Measurements from ENCODE around the gene GFOD1. TPM values are rescaled to one million over a fixed set of nuclear protein-coding genes. Genes with fewer than 3 reads are reported as not detected.
"Not testable (repeated sequence)": the region's sequence is repeated elsewhere in the genome, so short reads cannot be mapped to it uniquely, and the experiment has no call there.

Gene GFOD1
- total RNA-seq, 2 donors from 2014 or later: 23.8 to 25.3 TPM

DNA sequence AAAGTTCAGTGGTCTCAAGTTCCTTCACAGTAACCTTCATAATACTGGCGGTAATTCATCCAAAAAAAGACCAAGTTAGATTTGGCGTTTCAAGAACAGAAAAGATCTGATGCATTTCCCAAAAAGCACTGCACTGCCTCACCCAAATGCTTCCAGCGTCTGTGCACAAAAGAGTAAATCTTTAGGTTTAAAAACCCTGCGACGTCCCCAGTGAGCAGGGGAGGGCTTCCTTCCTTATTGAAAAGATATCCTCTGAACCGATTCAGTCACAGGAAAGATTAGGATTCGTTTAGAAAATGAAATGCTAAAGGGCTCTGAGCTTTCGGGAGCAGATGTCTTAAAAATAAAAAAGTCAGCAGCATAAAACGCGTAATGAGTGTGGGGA is 159.7 kb downstream of the GFOD1 start:
- Histone ChIP-seq H3K27me3 (replicated peaks; ENCODE audit: insufficient read depth) (no peaks in the 10 kb centered on the region), H3K4me3 (peak overlapping the region; percentile 98), H3K4me1 (ENCODE audit: control insufficient read depth in 1 of 2, low read depth in 2 of 2) (peaks cover 7% of the 10 kb centered on the region in 2 donors), H3K9me3 (no peaks in the 10 kb centered on the region), H3K36me3 (peaks cover 7% of the 10 kb centered on the region), H3K27ac (peak overlapping the region; percentile 88 to 92)
- ATAC-seq (ENCODE audit: insufficient number of reproducible peaks, low FRiP score, low read depth) (no peak), DNase-seq (ENCODE audit: low spot score) (no peak)
- TF ChIP-seq, protein P1, sequence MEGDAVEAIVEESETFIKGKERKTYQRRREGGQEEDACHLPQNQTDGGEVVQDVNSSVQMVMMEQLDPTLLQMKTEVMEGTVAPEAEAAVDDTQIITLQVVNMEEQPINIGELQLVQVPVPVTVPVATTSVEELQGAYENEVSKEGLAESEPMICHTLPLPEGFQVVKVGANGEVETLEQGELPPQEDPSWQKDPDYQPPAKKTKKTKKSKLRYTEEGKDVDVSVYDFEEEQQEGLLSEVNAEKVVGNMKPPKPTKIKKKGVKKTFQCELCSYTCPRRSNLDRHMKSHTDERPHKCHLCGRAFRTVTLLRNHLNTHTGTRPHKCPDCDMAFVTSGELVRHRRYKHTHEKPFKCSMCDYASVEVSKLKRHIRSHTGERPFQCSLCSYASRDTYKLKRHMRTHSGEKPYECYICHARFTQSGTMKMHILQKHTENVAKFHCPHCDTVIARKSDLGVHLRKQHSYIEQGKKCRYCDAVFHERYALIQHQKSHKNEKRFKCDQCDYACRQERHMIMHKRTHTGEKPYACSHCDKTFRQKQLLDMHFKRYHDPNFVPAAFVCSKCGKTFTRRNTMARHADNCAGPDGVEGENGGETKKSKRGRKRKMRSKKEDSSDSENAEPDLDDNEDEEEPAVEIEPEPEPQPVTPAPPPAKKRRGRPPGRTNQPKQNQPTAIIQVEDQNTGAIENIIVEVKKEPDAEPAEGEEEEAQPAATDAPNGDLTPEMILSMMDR (IDR thresholded peaks at IDR 0.05): no peak

DNA sequence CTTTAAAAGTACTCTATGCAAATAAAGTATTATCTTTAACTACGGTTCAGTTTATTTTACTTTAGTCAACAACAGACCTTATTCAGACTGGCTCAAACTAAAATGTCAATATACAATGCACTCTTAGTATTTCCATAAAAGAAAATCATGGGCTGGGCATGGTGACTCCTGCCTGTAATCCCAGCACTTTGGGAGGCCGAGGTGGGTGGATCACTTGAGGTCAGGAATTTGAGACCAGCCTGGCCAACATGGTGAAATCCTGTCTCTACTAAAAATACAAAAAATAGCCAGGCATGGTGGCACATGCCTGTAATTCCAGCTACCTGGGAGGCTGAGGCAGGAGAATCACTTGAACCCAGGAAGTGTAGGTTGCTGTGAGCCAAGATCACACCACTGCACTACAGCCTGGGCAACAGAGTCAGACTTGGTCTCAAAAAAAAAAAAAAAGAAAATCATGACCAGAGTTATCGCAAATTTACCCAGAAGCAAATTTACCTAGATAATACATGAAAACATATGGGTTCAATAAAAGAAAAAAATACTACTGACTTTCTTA is 161.3 kb downstream of the GFOD1 start:
- H3K4me3 ChIP-seq; H3K4me1 ChIP-seq (ENCODE audit: control insufficient read depth in 1 of 2, low read depth in 2 of 2); ATAC-seq (ENCODE audit: insufficient number of reproducible peaks, low FRiP score, low read depth); DNase-seq (ENCODE audit: low spot score); H3K27me3 ChIP-seq (replicated peaks; ENCODE audit: insufficient read depth); H3K9me3 ChIP-seq; H3K27ac ChIP-seq: not testable (repeated sequence)
- H3K36me3 ChIP-seq: peaks cover 17% of the 10 kb centered on the region

GRCh38 chr6:13319891-13320564 is 167.4 kb downstream of the GFOD1 start:
- ATAC-seq (ENCODE audit: insufficient number of reproducible peaks, low FRiP score, low read depth) (no peak), DNase-seq (ENCODE audit: low spot score) (no peak)
- H3K27ac ChIP-seq: no peak overlapping the region
- H3K36me3 ChIP-seq: peaks cover 48% of the 10 kb centered on the region
- TF ChIP-seq, protein P1 (IDR thresholded peaks at IDR 0.05): no peak
- H3K9me3 ChIP-seq: no peaks in the 10 kb centered on the region
- no peak overlapping the region for H3K4me3 ChIP-seq
- no peaks in the 10 kb centered on the region for H3K4me1 ChIP-seq (ENCODE audit: control insufficient read depth in 1 of 2, low read depth in 2 of 2)
- H3K27me3 ChIP-seq (replicated peaks; ENCODE audit: insufficient read depth): no peaks in the 10 kb centered on the region

- Histone ChIP-seq H3K27ac (no peak overlapping the region), H3K27me3 (replicated peaks; ENCODE audit: insufficient read depth) (no peaks in the 10 kb centered on the region), H3K4me1 (ENCODE audit: control insufficient read depth in 1 of 2, low read depth in 2 of 2) (no peaks in the 10 kb centered on the region), H3K36me3 (peaks cover 48% of the 10 kb centered on the region), H3K4me3 (no peak overlapping the region), H3K9me3 (no peaks in the 10 kb centered on the region)
- TF ChIP-seq, protein P1 (IDR thresholded peaks at IDR 0.05): no peak
- ATAC-seq (ENCODE audit: insufficient number of reproducible peaks, low FRiP score, low read depth) (no peak), DNase-seq (ENCODE audit: low spot score) (no peak)
Observed at GRCh38 chr6:13318821-13319220, 168.6 kb downstream of the GFOD1 start.

DNA sequence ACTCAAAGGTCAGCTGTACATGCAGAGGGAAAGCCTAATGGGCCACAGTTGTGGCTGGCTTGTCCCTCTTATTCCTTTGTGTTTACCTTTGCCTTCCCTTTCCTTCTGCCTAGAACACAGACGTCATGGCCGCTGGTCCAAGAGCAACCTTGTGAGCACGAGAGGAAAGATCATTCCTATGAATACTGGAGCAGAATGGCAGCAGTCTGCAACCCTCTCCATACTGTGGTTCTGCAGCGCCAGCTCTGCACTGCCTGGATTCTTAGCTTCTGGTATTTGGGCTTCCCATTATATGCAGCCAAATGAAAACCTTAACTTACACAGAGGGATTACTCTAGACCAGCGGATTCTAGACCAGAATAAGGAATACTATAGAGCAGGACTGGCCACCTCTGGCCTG is 171.5 kb downstream of the GFOD1 start:
- H3K27ac ChIP-seq: no peak overlapping the region
- TF ChIP-seq, protein P1 (IDR thresholded peaks at IDR 0.05): no peak
- H3K4me3 ChIP-seq: no peak overlapping the region
- no peak for DNase-seq (ENCODE audit: low spot score)
- H3K36me3 ChIP-seq: peaks cover 29% of the 10 kb centered on the region
- no peaks in the 10 kb centered on the region for H3K27me3 ChIP-seq (replicated peaks; ENCODE audit: insufficient read depth)
- peaks cover 0 to 5% of the 10 kb centered on the region in 2 donors for H3K4me1 ChIP-seq (ENCODE audit: control insufficient read depth in 1 of 2, low read depth in 2 of 2)
- ATAC-seq (ENCODE audit: insufficient number of reproducible peaks, low FRiP score, low read depth): no peak
- H3K9me3 ChIP-seq: no peaks in the 10 kb centered on the region
